VCaP (cell line): ENCODE data around the gene RAPGEF4.

ENCODE experiments used
- H3K27ac ChIP-seq: fragments of 450-650 bp; 2 replicates; pipeline ENCODE4 v1.5.1; 2017
- TF ChIP-seq, protein P1 (sequence below): fragments of 450-650 bp; conservative IDR thresholded peaks from 2 replicates; pipeline ENCODE4 v1.5.1; 2017; ENCODE audit warnings: mild to moderate bottlenecking, moderate library complexity

Gene RAPGEF4

DNA sequence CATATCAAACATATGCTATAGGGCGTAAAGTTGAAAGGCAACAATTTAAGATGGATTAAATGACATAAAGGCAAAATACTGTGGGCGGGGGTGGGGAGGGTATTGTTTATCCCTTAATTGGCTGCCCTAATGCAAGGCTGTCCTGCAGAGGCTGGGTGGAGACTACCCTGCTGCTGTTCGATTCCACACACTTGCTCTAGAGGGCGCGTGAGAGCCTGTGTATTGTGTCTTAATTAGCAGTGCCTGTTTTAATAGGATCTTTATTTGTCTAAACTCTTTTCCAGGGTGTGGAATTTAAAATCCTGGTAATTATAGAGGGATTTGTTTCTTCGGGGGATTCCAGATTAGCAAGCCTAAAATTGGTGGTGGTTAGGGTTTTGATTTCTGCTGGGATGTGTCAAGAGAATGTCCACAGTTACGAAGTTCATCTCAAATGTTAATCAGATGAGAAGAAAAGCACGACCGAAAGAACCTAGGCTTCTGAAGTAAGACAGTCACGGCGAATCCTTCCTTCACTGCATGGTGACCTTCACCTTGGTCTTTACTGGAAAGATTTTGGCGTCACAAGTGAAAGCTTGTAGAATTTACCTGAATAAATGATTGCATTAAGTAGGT, 236.5 kb downstream of the RAPGEF4 start:
- no peak overlapping the region for H3K27ac ChIP-seq
- TF ChIP-seq, protein P1, sequence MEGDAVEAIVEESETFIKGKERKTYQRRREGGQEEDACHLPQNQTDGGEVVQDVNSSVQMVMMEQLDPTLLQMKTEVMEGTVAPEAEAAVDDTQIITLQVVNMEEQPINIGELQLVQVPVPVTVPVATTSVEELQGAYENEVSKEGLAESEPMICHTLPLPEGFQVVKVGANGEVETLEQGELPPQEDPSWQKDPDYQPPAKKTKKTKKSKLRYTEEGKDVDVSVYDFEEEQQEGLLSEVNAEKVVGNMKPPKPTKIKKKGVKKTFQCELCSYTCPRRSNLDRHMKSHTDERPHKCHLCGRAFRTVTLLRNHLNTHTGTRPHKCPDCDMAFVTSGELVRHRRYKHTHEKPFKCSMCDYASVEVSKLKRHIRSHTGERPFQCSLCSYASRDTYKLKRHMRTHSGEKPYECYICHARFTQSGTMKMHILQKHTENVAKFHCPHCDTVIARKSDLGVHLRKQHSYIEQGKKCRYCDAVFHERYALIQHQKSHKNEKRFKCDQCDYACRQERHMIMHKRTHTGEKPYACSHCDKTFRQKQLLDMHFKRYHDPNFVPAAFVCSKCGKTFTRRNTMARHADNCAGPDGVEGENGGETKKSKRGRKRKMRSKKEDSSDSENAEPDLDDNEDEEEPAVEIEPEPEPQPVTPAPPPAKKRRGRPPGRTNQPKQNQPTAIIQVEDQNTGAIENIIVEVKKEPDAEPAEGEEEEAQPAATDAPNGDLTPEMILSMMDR: peak; percentile 92

DNA sequence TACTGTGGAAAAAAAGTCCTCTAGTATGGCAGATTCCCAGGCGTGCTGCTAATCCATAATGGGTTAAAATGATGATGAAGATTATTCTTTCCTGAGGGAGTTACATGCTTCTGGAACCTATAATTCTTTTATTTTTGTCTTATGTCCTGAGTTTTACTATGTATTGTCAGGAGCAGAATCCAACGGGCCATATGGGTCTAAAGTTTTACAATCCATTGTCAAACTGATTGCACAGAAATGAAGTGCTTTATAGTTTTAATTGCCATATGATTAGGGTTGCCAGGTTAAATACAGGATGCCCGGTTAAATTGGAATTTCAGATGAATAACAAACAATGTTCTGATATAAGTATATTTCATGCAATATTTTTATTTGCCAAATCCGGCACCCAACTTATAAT, 239.1 kb downstream of the RAPGEF4 start:
- TF ChIP-seq, protein P1: no peak
- no peak overlapping the region for H3K27ac ChIP-seq

DNA sequence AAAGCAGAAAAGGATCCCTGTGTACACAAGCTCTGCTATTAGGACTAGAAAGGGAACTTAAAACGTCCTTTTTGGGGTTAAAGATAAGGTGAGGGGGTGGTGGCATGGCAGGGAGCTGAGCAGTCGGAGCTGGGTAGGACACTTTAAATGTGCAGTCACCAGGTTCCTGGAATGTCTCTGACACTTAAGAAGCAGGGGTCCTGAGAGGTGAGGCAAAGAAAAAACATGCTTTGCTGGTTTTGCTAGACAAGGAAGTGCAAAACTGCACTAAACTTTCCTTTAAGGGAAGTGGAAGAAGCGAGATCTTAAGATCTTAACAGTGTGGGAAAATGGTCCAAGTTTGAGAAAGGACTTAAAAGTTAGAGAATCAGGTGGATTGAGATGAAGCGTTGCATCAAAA, 240.5 kb downstream of the RAPGEF4 start:
- TF ChIP-seq, protein P1: no peak
- no peak overlapping the region for H3K27ac ChIP-seq

DNA sequence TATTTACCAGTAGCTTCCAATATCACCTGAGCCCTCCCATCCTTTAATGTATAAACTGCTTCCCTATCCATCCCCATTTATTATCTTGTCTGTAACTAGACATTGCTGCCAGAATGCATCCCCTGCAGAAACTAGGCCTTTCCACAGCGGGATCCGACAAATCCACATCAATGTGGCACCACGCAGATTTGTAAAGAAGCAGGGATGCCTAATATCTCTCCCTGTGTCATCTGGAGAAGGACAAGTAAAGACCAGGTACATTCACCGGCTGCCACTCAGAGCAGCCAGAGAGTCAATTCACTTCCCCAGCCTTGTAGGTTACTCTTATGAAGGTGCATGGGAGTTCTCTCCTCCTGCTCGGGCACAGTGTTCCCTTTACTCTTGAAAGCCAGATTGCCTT, 241.2 kb downstream of the RAPGEF4 start:
- TF ChIP-seq, protein P1: no peak
- H3K27ac ChIP-seq: no peak overlapping the region

DNA sequence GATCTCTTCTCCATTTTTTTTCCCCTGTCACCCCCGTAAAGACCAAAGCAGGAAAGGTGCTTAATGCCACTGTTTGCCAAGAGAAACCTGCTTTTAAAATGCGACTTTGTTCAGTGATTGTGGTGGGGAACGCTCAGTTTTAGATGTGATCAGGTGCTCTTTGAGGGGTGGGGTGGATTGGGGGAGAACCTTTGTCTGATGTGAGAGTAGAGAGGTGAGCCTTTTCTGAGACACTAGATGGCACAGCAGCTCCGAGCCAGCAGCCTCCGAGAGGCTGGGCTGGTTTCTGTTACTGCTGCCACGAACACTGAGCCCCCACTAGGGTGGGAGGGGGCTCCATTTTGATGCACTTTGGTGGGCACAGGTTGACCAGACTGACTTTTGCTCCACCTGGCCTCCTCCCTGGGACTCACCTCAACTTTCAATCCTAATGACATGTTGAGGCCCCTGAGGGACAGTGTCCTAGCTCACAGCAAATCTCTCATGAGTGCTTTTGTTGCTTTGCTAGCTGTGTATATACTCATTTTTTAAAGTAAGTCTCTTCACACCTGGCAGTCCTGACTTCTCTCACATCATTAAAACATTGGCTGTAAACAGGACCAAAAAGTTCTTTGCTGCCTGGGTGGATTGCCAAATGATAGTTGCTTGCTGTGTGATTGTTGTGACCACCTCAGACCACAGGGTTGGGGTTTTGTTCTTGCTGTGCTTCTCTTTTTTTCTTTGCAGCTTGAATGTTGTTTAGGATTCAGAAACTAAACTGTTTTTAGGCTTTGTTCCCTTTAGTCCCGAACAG, 241.8 kb downstream of the RAPGEF4 start:
- TF ChIP-seq, protein P1: no peak; the same call in 1 of the 2 replicates
- H3K27ac ChIP-seq: no peak overlapping the region

DNA sequence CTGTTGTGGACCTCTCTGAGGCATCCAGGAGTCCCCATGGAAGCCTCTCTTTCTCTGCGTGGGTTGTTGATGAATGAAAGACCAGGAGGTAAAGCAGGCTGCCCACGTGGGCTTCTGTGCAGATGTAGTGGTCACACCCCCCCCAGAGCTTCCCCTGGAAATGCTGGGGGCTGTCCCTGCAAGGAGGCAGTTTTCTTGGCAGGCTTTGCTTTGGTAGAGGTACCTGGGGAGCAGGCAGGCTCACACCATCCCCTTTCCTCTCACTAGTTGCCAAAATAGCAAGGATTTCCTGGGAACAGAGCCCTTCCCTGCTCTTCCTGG, 242.4 kb downstream of the RAPGEF4 start:
- TF ChIP-seq, protein P1: no peak
- H3K27ac ChIP-seq: no peak overlapping the region

DNA sequence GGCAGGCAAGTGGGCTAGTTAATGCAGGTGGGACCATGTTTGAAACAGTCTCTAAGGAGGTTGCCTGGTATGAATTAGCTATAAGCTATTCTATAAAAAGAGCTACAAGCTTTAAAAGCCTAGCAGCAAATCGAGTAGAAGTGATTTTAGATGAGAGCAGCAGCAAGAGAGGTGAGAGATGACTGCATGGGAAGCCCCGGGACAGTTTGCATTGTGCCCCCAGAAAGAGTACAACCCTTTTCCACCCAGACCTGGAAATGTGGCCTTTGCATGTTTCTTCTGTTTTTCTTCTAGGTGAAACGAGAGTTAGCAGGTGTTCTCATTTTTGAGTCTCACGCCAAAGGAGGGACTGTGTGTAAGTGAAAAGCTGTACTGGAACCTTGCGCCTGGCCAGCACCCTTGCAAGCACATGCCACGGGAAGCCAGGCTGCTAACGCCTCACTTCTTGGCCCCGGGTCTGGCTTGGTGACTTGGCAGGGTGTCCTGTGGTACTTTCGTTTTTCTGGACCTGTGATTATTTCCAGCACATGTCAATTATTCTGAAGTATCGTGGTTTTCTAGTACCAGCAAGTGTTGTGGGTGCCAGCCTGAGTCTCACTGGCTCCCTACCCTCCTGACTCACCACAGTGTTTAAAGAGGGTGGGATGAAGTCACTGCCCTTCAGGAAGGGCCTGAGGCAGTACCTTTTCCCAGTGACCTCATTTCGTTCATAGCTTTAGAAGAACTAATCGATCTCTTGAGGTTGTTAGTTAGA, 249.7 kb downstream of the RAPGEF4 start:
- TF ChIP-seq, protein P1: no peak
- H3K27ac ChIP-seq: no peak overlapping the region
